Epithelial cell of proximal tubule (primary cell): ENCODE results near the gene ANO4. TPM values are rescaled to one million over a fixed set of nuclear protein-coding genes. Genes with fewer than 3 reads are reported as not detected.

ENCODE experiments used
- DNase-seq: peaks from one replicate; pipeline ENCODE4 v3.0.0-alpha.2; 2011; ENCODE audit warnings: low read depth
- H3K4me3 ChIP-seq: 2 replicates; pipeline ENCODE4 v1.5.1; 2011; ENCODE audit warnings: low read depth, mild to moderate bottlenecking, low read length
- total RNA-seq: library from RNA; depleted of rRNA; stranded (reverse); fragments of >200 nt; gene quantifications from 2 replicates; pipeline ENCODE4 v1.2.3, GENCODE V29; 2015
- TF ChIP-seq, protein P1 (sequence below): conservative IDR thresholded peaks from 2 replicates; pipeline ENCODE4 v1.5.1; 2012; ENCODE audit warnings: low read depth, mild to moderate bottlenecking, low read length

ANO4 gene
- total RNA-seq, 1 donor from 2014 or later = 0.86 TPM

DNA sequence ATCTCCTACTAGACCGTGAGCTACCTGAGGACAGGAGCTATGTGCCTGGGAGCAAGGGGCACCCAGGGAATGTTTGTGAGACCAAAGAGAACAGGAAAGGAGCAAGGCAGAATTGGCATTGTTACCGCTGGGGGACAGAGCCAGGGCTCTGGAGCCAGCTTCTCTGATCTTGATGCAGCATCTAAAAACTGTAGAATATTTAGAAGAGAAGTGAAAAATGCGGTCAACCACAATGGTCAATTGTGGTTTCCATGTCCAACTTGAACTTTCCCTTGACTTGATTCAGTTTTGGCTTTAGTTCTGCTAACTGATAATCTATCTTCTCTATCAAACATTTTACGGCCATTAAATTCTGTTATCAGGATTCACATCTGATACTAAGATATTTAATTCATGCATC, 201.2 kb downstream of the ANO4 start:
- no peak overlapping the region for H3K4me3 ChIP-seq
- TF ChIP-seq, protein P1, sequence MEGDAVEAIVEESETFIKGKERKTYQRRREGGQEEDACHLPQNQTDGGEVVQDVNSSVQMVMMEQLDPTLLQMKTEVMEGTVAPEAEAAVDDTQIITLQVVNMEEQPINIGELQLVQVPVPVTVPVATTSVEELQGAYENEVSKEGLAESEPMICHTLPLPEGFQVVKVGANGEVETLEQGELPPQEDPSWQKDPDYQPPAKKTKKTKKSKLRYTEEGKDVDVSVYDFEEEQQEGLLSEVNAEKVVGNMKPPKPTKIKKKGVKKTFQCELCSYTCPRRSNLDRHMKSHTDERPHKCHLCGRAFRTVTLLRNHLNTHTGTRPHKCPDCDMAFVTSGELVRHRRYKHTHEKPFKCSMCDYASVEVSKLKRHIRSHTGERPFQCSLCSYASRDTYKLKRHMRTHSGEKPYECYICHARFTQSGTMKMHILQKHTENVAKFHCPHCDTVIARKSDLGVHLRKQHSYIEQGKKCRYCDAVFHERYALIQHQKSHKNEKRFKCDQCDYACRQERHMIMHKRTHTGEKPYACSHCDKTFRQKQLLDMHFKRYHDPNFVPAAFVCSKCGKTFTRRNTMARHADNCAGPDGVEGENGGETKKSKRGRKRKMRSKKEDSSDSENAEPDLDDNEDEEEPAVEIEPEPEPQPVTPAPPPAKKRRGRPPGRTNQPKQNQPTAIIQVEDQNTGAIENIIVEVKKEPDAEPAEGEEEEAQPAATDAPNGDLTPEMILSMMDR = no peak
- no peak for DNase-seq

DNA sequence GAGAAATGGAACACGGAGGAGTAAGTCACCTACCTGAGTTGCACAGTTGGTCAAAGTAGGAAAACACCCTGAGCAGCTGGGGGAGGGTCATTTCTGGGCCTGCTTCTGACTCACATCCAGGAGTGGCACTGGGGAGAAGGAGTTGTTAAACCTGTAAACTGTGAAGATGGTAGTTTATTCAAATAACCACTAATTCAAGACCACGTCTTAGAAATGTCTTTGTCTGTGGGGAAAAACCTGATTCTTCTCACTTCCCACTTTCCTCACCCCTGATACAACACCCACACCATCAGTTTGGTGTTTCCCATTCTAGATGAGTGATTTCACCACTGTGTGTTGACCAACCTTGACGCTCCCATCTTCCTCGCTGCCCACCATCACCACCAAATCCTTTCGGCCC, 207.1 kb downstream of the ANO4 start:
- TF ChIP-seq, protein P1 = no peak
- H3K4me3 ChIP-seq = no peak overlapping the region
- DNase-seq = no peak

DNA sequence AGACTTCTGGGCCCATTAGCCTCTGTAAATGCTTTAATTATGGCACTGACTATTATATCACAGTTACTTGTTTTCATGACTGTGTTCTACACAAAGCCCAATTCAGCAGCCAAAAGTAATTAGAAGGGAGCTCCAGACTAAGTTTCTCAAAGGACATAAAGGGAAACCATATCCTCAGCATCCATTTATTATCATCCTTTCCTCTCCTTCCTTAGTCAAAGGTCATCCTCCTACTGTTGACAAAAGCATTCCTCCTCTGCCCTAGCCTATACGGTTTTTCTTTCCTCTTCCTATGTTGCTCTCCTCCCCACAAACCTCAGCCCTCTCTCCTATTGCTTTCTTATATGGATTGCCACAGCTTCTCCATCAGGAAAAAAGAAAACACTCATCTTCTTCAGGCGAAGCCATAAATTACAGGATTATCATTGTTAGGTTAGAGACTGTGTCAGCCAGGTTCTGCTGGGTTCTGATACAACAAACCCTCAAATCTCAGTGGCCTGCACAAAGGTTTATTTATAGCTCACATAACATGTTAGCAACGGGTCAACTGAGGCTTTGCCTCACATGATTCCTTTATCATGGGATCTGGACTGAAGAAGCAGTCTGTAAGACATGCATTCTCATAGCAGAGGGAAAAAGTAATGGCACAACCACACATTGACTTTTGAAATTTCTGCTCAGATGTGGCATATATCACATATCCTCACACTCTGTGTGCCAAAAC, 208.3 kb downstream of the ANO4 start:
- DNase-seq = no peak
- TF ChIP-seq, protein P1 = no peak
- no peak overlapping the region for H3K4me3 ChIP-seq

DNA sequence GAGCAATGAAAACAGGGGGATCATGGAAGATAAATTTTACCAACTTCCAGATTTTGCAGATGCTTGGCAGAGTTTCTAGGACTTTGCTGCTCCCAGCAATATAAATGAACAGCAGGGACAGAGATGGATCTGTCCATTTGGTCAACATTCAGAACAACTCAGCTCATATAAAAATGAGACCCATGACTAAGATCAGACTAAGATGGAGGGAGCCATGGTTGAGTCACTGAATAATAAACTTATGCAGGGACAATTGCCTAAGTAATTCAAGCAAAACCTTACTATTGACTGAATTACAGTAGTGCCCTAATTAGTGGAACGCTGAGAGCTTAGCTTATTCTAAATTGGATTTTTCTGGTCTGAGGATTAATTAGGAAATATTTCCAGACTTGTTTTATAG, 210.3 kb downstream of the ANO4 start:
- DNase-seq = no peak
- H3K4me3 ChIP-seq = no peak overlapping the region
- TF ChIP-seq, protein P1 = no peak

DNA sequence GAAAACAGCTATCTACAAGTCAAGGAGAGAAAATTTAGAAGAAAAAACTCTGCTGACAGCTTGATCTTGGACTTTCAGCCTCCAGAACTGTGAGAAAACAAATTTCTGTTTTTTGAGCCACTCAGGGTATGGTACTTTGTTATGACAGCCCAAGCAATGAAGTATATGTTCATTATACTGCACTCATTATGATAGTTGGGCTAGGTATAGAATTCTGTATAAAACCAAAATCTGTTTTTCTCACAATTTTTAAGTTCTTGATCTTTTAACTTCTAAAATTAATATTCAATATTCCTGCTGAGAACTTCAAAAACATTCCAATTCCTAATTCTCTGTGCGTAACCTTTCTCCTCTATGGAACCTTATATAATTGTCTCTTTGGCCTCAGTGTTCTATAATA, 214.7 kb downstream of the ANO4 start:
- TF ChIP-seq, protein P1 = no peak
- no peak for DNase-seq
- H3K4me3 ChIP-seq = no peak overlapping the region

DNA sequence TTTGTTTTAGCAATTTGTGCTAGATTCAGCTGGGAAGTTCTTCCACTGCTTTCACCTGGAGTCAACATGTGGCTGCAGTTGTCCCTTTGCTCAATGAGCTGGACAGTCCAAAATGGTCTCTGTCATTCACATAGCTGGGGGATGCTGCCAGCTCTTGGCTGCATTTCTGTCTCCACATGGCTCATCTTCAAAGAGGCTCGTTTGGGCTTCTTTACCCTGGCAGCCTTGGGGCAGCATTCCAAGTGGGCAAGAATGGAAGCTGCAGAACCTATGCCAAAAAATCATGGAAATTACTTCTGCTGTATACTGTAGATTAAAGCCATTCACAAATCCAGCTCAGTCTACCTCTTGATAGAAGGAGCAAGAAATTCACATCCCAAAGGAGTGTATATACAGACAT, 216.3 kb downstream of the ANO4 start:
- TF ChIP-seq, protein P1 = no peak
- no peak for DNase-seq
- H3K4me3 ChIP-seq = no peak overlapping the region

DNA sequence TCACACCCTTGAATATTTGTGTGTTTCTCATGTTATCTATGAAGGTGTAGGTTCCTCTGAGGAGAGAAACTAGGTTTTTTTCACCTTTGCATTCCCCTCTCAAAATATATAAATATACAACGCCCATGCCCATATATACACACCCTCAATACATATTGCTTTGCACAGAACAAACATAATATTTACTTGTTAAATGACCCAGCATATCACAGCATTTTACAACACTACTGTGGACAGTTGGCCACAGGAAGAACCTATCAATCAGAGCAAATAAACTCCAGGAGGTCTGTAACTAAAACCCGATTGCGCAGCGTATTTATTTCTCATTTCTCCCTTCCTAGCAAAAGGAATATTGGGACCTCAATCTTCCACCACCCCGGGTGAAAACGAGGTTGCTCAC, 219.4 kb downstream of the ANO4 start:
- TF ChIP-seq, protein P1 = no peak
- no peak overlapping the region for H3K4me3 ChIP-seq
- DNase-seq = no peak
